DND-41 (cell line): Measurements from ENCODE around the gene PPDPF.

Experiments used
- CTCF ChIP-seq: IDR thresholded peaks from 2 replicates; pipeline ENCODE4 v1.5.1; 2012; ENCODE audit warnings: borderline replicate concordance, low read length, moderate library complexity, mild to moderate bottlenecking; ENCODE audit not compliant: poor library complexity, severe bottlenecking; ENCODE audit errors: extremely low read depth
- EZH2 ChIP-seq: IDR thresholded peaks from 3 replicates; pipeline ENCODE4 v1.6.1; 2012; ENCODE audit warnings: borderline replicate concordance, low read depth, mild to moderate bottlenecking, moderate library complexity, low read length, inconsistent platforms; ENCODE audit not compliant: severe bottlenecking

GRCh38 chr20:63557481-63557891 is 36.9 kb downstream of the PPDPF start:
- TF ChIP-seq CTCF (no peak), EZH2 (no peak)
